ENCODE measurements around the gene CDK9.
"Not testable (repeated sequence)": the region's sequence is repeated elsewhere in the genome, so short reads cannot be mapped to it uniquely, and the experiment has no call there.

CDK9 gene

DNA sequence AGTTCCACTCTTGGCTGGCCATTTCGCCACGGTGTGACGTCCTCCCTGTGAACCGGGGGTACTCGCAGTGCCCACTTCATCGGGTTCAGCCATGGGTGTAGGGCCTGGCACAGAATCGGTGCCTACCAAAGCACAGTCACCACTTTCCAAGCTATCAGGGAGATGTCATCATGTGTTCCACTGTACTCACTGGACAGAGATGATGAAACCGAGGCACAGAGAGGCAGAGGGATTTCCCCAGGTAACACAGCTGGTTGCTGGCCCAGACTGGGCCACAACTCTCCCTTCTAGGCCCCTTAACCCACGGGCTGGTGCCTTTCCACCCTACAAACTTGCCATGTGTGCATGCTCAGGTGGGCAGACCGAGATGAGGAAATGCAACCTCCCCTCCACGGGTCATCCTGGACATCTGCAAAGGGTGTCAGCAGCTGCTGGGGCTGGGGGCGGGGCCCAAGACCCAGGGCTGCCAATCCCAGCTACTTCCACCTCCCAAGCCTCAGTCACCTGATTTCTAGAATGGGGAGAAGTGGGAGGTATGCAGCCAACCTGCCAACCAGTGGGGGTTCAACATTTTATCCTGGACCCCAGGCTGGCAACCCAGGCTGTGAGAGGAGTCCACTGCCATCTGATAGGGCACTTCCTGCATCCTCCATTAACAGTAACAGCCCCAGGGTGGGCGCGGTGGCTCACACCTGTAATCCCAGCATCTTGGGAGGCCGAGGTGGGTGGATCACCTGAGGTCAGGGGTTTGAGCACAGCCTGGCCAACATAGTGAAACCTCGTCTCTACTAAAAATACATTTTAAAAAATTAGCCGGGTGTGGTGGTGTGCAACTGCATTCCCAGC, 6.5 kb upstream of the CDK9 start:
- DNase-seq (ENCODE audit: low read depth, low spot score), result no peak

DNA sequence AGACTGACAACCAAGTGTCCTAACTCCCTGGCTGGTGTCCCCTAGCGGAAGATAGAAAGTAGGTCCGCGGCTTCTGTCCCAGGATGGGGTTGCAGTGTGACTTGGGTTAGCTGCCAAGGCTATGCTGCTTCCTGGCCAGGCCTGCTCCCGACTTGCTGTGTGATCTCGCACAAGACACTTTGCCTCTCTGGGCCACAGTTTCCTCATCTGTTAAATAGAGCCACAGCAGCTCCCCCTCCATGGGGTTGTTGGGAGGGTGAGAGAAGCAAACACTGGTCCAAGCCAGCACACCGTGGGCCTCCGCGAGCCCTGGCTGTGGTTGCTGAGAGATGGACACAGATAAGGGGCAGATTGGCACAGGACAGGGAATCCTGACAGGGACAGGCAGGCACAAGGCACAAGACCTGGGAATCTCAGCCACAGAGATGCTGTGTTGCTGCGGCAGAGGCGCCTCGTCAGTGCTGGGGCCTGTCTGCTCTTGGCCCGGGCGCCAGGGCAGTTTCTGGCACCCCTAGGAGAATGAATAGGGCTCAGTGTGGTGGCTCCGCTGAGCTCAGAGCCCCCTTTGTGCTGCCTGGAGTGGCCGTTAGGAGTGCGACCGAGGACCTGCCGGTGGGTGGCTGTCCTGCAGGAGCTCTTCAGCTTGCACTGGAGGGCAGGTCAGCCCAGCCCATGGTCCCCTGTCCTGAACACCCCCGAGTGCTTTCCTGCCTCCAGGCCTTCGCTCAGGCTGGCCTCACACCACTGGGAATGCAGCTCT, 5.5 kb upstream of the CDK9 start:
- no peak for DNase-seq (ENCODE audit: low read depth, low spot score)

DNA sequence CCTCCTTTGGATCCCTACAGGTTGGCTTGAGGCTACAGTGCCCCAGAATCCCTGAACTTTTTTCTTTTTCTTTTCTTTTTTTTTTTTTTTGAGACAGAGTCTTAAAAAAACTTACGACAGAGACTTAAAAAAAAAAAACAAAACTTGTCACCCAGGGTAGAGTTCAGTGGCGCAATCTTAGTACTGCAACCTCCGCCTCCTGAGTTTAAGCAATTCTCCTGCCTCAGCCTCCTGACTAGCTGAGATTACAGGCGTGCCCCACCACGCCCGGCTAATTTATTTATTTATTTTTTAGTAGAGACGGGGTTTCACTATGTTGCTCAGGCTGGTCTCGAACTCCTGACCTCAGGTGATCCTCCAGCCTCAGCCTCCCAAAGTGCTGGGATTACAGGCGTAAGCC, 4.9 kb upstream of the CDK9 start:
- not testable (repeated sequence) for DNase-seq (ENCODE audit: low read depth, low spot score)

DNA sequence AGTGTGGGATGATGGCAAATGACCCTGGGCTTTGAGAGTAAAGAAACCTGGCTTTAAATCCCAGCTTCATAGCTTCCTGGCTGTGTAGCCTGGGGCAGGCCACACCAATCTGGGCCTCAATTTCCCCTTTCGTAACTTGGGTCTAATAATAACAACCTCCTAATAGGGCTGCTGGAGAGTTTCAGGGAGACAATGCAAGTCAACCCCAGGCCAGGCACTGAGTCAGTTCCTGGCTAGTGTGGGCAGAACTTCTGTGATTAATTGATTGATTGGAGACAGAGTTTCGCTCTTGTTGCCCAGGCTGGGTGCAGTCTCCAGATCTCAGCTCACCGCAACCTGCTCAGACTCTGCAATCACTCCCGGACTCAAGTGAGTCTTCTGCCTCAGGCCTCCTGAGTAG, 4.0 kb upstream of the CDK9 start:
- no peak for DNase-seq (ENCODE audit: low read depth, low spot score)

DNA sequence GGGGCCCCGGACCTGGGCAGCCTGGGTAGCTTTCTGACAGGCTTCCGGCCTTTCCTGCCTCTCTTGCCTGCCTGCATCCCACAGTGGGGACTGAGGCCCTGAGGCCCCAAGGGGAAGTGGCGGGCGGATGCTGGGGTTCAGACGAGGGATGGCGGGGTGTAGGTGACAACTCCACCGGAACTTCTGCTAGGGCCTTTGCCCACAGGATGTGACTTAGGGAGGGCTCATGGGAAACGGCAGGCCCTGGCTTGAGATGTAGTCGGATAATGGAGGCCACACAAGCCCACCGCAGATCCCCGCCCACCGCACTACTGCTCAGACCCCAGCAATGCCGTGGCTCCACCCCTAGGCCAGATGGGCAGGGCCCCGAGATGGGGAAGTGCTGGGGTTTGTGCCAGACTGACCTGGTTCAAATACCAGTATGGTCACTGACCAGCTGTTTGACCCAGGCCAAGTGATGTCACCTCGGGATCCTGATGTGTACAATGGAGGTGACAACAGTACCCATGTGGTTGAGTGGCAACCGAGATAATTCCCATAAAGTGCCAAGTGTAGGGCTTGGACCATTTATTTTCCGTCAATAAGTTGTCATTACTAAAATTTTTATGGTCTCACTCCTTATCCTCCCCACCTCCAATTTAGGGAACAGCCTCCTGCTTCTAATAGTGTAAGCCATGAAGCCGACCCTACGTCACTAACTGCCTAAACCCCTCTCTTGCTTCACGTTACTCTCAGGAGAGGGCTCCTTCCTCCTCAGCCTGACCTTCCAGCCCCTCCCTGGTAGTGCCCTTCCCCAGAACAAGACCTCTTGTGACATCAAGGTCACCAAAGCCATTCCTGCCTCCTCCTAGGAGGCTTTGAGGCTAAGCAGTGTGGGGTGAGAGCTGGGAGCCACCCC, 2.5 kb upstream of the CDK9 start:
- DNase-seq (ENCODE audit: low read depth, low spot score), result no peak

DNA sequence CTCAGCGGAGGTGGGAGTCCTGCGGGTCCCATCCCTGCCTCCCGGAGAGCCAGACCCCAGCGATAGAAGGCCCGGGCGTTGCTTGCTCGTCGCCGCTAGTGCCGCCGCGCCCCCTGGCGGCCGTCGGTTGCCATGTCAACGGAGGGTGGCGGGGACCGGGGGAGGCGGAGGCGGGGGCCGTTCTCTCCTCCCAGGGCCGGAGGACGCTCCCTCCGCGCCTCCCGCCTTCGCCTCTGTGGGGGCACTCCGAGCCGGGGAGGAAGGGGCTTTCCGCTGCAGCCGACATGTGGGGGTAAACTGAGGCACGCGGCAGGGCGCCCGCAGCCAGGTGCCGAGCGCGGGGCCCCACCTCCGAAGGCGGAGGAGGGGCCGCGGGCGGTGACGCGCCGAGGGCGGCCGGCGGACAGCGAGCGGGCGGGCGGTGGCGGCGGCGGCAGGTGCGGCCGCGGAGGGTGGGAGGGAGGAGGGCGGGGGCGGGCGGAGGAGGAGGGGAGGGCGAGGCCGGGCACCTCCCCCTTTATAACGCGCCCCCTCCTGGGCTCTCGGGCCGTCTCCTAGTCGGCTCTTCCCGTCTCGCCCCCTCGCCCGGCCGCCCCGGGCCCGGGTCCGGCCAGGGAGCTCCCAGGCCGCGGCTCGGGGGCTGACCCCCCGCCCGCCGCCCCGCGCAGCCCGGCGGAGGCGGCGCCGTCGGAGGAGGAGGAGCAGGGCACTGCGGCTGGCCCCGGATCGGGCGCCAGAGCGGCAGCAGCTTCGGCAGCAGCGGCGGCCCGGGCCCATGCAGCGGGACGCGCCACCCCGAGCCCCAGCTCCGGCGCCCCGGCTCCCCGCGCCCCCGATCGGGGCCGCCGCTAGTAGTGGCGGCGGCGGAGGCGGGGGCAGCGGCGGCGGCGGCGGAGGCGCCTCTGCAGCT, 556 bp upstream of the CDK9 start:
- peak; percentile 55 for DNase-seq (ENCODE audit: low read depth, low spot score)

DNA sequence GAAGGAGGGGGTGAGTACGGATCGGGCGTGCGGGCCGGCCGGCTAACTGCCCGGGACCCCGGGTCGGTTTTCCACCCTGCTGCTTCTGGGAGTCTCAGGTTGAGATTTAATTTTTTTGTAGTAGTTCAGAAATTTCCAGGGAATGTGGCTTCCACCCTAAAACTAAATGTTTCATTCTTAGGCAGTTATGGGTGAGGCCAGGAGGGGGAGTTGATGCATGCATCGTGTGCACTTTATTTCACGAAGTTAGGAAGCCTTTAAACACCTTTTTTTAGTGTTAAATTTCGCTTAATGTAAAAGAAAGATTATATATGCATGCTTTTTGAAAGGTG, 905 bp downstream of the CDK9 start:
- no peak for DNase-seq (ENCODE audit: low read depth, low spot score)

DNA sequence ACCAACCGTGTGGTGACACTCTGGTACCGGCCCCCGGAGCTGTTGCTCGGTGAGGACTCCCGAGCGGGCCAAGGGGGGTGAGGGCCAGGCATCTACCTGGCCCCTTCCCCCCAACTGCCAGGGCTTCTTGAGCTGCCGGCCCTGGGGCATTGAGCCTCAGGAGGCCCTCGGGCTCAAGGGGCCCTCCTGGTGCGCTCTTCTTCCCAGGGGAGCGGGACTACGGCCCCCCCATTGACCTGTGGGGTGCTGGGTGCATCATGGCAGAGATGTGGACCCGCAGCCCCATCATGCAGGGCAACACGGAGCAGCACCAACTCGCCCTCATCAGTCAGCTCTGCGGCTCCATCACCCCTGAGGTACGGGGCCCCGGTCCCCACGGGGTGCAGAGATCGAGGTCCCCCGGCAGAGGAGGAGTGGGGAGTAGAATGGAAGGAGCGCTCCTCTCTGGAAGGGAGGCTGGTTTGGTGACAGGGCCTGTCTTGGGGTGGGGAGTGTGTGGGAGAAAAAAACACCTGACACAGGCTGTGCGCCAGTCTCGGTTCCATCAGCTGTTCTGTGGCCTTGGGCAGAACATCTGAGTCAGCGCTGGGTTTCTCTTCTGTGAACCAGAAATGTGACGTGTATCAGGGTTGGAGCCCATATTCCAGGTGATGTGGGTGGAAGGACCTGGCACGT, 2.6 kb downstream of the CDK9 start:
- DNase-seq (ENCODE audit: low read depth, low spot score), result no peak

DNA sequence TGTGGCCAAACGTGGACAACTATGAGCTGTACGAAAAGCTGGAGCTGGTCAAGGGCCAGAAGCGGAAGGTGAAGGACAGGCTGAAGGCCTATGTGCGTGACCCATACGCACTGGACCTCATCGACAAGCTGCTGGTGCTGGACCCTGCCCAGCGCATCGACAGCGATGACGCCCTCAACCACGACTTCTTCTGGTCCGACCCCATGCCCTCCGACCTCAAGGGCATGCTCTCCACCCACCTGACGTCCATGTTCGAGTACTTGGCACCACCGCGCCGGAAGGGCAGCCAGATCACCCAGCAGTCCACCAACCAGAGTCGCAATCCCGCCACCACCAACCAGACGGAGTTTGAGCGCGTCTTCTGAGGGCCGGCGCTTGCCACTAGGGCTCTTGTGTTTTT, 3.3 kb downstream of the CDK9 start:
- no peak for DNase-seq (ENCODE audit: low read depth, low spot score)

DNA sequence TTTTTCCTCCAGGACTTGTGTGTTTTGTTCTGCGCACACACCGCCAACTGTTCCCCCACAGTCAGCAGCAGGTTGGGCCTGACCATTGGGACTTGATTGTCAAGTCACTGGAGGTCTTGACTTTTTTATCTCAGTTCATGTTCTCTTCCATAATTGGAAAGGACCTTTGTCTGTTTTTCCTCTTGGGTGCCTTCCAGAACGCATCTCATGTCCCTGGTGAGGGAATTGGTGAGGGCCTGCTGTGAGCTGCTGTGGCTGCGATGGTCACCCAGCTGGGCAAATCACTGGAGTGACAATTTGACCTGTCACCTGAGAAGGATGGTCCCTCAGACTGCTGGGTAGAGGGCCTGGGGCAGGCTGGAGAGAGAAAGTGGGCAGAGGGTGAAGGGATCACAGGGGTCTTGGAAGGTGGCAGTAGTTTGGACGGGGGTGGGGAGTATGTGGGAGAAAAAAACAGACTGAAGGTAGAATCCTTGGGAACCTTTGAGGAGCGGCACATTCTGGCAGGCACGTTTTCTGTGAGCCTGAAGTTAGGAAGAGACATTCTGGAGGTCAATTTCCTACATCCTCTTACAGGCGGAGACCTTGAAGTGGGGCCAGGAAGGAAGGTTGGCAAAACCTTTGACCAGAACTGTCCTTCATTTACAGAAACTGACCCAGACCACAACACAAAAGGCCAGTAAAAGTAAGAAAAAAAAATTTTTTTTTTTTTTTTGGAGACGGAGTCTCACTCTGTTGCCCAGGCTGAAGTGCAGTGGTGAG, 4.4 kb downstream of the CDK9 start:
- DNase-seq (ENCODE audit: low read depth, low spot score), result no peak

DNA sequence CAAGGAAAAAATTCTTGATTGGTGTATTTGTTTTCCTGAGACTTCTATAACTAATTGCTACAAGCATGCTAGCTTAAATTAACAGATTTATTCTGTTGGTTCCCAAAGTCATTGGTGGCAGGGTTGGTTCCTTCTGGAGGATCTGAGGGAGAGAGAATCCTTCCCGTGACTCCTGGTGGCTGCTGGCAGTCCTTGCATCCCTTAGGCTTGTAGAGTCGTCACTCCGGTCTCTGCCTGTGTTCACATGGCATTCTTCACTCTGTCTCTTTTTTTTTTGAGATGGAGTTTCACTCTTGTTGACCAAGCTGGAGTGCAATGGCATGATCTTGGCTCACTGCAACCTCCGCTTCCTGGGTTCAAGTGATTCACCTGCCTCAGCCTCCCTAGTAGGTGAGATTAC, 5.3 kb downstream of the CDK9 start:
- DNase-seq (ENCODE audit: low read depth, low spot score), result no peak

DNA sequence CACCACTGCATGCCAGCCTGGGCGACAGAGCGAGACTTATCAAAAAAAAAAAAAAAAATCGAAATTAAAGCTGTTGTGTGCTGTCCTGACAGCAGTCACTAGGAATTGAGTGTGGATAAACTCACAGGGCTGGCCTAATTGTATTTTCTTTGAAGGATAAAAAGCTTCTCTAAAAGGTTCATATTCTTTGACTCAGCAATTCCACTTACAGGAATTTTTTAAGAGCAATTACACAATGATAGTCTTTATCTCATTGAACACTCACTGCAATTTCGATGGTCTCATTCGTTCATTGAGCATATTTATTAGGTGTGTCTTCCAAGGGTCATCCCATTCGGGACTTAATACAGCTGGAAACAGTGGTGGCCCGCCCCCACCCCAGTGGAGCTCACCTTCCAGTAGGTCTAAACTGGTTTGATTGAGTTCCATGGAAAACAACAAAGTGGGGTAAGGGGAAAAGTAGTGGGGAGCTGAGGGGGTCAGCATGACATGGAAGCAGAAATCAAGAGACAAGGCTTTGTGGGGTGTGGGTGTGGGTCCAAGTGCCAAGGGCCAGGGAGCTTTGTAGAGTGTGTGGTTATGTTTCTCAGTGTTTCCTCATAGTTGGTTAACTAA, 6.7 kb downstream of the CDK9 start:
- no peak for DNase-seq (ENCODE audit: low read depth, low spot score)

DNA sequence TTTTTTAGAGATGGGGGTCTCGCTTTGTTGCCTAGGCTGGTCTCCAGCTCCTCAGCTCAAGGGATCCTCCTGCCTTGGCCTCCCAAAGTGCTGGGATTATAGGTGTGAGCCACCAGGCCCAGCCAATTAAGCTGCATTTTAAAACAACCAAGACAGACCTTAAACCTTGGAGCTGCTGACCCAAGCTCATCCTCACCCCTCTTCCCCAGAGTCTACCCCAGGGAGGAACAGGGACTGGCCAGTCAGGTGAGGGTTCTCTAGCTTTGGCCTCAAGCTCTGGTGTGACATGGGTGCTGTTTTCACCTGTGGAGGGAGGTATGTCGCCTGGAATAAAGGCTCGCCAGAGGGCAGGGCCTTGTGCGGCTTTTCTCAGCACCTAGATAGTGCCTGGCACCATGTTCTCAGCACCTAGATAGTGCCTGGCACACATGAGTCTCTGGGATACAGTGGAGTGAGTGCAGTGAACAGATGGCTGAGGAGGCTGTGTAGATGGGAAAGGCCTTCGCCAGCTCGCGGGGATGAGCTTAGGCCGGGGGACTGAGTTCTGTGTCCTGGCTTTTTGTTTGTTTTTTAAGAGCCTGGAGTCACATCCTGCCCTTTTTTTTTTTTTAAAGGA, 7.4 kb downstream of the CDK9 start:
- DNase-seq (ENCODE audit: low read depth, low spot score), result no peak

DNA sequence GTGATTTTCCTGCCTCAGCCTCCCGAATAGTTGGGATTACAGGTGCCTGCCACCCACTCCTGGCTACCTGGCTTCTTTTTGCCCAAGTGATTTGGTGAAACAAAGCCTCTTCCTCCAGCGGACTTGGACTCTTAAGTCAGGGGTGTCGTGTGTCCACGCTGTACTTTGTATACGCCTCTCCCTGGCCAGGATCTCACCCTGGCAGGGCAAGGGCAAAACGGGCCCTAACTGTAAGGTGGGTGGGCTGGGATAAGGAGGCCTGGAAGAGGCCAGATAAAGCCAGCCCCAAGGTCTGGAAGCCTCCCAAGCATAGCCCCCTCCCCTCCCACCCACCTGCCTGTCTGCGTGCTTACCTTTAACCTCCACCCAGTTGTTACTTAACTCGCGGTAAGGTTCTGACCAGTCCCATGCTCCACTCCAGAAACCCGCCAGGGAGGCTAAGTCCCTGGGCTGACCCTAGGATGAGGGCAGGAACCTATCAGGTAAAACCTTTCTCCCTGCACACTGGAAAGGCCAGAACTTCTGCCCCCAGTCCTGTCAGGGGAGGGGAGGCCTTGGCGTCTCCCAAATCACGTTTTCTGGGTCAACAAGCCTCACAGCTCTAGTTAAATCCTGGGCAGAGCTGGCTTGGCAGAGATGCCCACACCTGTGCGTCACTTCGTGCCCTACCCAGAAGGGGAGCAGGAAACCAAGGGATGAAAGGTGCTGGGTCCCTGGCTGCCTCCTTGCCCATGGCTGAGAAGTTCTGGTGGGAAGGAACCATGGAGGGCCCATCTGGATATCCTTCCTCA, 8.4 kb downstream of the CDK9 start:
- DNase-seq (ENCODE audit: low read depth, low spot score), result no peak

DNA sequence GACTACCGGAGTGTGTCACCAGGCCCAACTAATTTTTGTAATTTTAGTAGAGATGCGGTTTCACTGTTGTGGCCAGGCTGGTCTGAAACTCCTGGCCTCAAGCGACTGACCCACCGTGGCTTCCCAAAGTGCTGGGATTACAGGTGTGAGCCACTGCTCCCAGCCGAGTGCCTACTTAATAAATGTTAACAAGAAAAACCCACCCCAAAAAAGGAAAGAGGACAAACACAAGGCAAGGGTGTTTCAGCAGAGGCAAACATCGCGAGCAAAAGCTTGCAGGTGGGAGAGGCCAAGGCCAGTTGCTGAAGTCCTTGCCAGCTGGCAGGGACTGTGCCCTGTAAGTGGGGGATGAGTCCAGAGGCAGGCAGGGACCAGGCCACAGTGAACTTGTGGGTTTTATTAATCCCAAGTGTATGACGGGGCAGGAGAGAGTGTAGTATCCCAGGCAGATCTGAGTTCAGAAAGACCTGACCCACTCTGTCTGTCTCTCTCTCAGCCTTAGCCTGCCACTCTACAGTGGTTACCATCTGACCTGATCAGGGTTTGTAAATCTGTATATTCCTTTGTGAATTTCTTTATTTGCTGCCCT, 10.5 kb downstream of the CDK9 start:
- DNase-seq (ENCODE audit: low read depth, low spot score), result no peak

DNA sequence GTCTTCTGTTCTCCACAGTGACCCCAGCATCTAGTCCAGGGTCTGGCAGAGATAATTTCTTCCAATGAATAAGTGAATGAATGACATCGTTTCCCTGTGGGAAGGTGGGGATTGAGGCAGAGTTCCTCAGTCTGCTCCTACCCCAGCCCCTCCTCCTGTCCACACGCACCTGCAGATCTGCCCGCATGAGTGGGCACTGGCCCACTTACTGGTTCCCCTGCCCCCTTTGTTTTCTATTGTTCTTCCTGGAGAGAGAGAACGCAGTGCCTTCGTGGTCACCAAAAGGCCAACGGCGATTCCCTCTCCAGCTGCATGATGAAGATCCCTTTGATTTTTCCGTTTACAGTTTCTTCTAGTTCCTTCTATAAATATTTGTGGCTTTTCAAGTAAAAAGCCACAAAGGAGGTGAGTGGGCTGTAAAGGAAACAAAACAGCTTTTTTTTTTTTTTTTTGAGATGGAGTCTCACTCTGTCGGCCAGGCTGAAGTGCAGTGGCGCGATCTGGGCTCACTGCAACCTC, 11.1 kb downstream of the CDK9 start:
- no peak for DNase-seq (ENCODE audit: low read depth, low spot score)

DNA sequence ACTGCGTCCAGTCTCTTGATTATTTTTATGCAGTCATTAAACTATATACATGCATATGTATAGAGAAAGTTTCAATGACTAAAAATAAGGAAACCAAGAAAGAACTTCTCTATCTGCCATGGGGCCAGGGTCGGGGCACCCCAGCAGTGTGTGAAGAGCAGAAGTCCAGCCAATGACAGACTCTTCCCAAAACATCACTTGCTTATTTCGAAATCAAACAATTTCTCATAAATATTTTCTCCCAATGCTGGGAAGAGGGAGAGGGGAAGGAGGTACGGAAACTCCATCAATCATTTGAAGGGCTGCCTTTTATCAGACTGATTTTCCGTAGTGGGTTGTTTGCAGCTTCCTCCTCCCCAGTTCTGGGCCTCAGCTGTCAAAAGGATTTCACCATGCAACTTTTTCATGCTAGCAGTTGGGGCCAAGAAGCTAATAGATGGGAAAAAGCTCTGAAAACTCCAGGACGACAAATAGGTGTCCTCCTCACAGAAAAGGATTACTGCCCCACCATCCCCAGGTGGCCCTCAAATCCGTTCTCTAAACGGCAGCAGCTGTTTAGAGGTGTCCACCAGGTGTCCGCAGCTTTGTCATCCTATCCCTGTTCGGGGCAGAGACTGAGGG, 16.2 kb downstream of the CDK9 start:
- no peak for DNase-seq (ENCODE audit: low read depth, low spot score)

All from brain pericyte (primary cell).